IPS-20b (cell line): ENCODE results near the gene TMEM45B.
"Not testable (repeated sequence)": the region's sequence is repeated elsewhere in the genome, so short reads cannot be mapped to it uniquely, and the experiment has no call there.

Experiments
- H3K27ac ChIP-seq: one replicate; pipeline ENCODE4 v1.5.1; 2013; ENCODE audit warnings: low read length
- H3K27me3 ChIP-seq: 2 replicates; pipeline ENCODE4 v1.6.1; 2013; ENCODE audit warnings: mild to moderate bottlenecking, low read length, inconsistent platforms; ENCODE audit not compliant: insufficient read depth
- H3K36me3 ChIP-seq: 2 replicates; pipeline ENCODE4 v1.6.1; 2013; ENCODE audit warnings: low read depth, mild to moderate bottlenecking, inconsistent platforms, low read length, moderate library complexity; ENCODE audit not compliant: insufficient read depth
- H3K4me1 ChIP-seq: 2 replicates; pipeline ENCODE4 v1.6.1; 2013; ENCODE audit warnings: mild to moderate bottlenecking, control low read depth, inconsistent platforms, low read length, moderate library complexity; ENCODE audit not compliant: insufficient read depth
- H3K4me3 ChIP-seq: 2 replicates; pipeline ENCODE4 v1.5.1; 2013; ENCODE audit warnings: mild to moderate bottlenecking, low read length, inconsistent platforms
- H3K9ac ChIP-seq: 2 replicates; pipeline ENCODE4 v1.6.1; 2013; ENCODE audit warnings: low read depth, mild to moderate bottlenecking, inconsistent platforms, low read length, moderate library complexity
- H3K9me3 ChIP-seq: 2 replicates; pipeline ENCODE4 v1.6.1; 2013; ENCODE audit warnings: mild to moderate bottlenecking, low read depth, low read length, inconsistent platforms; ENCODE audit not compliant: insufficient read depth

Gene TMEM45B

DNA sequence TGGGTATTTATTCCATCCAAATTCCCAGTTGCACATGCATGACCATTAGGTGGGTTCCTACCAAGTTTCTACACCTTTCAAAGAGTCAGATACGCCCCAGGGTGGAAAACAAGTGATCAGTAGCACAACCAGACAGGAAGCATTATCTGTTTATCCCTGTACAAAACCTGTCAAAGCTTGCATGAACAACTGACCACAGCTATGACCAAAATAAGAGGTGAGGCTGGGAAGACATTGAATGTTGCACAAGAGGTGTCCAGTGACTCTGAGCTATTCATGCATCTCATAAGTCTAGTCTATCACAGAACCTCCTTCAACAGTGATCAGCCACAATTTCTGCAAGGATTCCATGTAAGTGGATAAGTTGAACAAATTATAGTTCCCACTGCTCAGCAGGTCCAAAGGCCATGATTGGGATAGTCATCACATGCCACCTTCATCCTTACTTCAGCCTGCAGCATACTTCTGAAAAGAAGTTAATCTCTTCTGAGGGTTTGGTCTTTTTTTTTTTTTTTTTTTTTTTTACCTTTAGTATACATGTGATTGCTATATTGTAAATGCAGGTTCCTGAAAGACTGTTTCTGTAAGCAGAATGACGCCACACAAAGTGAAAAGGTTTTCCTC is 28.0 kb upstream of the TMEM45B start:
- Histone ChIP-seq H3K9me3 (no peaks in the 10 kb centered on the region), H3K27me3 (no peaks in the 10 kb centered on the region; the same call in 1 of the 2 replicates), H3K4me1 (no peaks in the 10 kb centered on the region), H3K36me3 (no peaks in the 10 kb centered on the region), H3K9ac (no peak overlapping the region), H3K4me3 (no peak overlapping the region), H3K27ac (no peak overlapping the region)

DNA sequence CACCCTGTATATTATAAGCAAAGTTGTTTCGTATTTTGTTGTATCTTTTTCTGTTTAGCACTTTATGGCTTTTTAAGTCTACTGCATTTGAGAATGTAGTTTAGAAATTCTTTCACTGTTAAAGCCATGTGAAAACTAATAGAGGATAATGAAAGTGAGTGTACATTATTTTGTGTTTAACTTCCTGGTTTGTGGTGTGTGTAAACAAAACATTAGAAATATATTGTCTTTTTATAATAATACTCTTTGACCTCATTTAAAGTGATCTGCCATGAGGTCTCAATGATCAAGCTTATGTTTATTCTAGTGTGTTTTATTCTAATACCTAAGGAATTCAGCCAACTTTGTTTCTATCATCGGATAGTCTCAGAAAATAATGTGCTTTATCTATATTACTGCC is 27.4 kb upstream of the TMEM45B start:
- Histone ChIP-seq H3K9me3 (no peaks in the 10 kb centered on the region), H3K27me3 (no peaks in the 10 kb centered on the region; the same call in 1 of the 2 replicates), H3K9ac (no peak overlapping the region), H3K4me3 (no peak overlapping the region), H3K27ac (no peak overlapping the region), H3K36me3 (no peaks in the 10 kb centered on the region), H3K4me1 (no peaks in the 10 kb centered on the region)

DNA sequence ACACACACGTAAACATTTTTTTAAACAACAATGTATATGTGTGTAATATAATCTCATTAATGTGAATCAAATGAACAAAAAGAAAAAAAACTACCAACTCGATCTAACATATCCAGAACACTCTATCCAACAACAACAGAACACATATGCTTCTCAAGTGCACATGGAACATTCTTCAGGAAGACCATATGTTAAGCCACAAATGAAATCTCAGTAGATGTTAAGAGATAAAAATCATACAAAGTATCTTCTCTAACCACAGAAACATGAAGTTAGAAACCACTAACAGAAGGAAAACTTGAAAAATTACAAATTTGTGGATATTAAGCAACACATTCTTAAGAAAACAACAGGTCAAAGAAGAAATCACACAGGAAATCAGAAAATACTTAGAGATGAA is 25.5 kb upstream of the TMEM45B start:
- H3K36me3 ChIP-seq: no peaks in the 10 kb centered on the region
- no peak overlapping the region for H3K27ac ChIP-seq
- peaks cover 12% of the 10 kb centered on the region for H3K9me3 ChIP-seq
- H3K4me3 ChIP-seq: no peak overlapping the region
- H3K4me1 ChIP-seq: no peaks in the 10 kb centered on the region
- H3K9ac ChIP-seq: no peak overlapping the region
- no peaks in the 10 kb centered on the region; the same call in 1 of the 2 replicates for H3K27me3 ChIP-seq

DNA sequence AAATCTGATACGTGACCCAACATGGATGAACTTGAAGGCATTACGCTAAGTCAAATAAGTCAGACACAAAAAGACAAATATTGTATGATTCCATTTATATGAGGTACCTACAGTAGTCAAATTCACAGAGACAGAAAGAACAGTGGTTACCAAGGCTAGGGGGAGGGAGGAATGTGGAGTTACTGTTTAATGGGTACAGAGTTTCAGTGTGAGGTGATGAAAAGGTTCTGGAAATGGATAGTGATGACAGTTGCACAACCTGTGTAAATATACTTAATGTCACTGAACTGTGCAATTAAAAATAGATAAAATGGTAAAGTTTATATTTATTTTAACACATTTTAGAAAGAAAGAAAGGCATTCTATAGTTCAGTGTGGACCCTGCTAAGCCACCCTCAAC is 24.1 kb upstream of the TMEM45B start:
- no peak overlapping the region for H3K4me3 ChIP-seq
- H3K9me3 ChIP-seq: peaks cover 26% of the 10 kb centered on the region
- H3K9ac ChIP-seq: no peak overlapping the region
- no peaks in the 10 kb centered on the region for H3K36me3 ChIP-seq
- no peaks in the 10 kb centered on the region; the same call in 1 of the 2 replicates for H3K27me3 ChIP-seq
- no peaks in the 10 kb centered on the region for H3K4me1 ChIP-seq
- no peak overlapping the region for H3K27ac ChIP-seq

DNA sequence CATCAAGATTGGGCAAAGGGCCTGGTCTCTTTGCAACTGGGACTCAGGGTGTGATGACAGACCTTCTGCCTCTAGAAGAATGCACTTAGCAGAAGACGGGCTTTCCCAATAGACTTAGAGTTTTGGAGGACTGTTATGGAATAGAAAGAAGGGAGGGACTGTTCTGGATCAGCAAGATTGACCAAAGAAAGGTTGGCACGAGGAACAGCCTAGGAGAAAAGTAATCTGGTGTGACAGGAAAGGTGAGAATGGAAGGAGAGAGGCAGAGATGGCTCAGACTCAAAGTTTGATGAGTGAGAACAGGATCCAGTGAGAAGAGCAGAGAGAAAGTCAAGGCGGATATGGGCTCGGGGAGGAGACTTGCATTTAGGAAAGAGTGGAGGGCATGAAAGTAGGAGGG is 23.0 kb upstream of the TMEM45B start:
- no peak overlapping the region for H3K9ac ChIP-seq
- H3K4me1 ChIP-seq: no peaks in the 10 kb centered on the region
- no peak overlapping the region for H3K4me3 ChIP-seq
- no peaks in the 10 kb centered on the region for H3K36me3 ChIP-seq
- peaks cover 26% of the 10 kb centered on the region for H3K9me3 ChIP-seq
- H3K27ac ChIP-seq: no peak overlapping the region
- H3K27me3 ChIP-seq: no peaks in the 10 kb centered on the region; the same call in 1 of the 2 replicates

DNA sequence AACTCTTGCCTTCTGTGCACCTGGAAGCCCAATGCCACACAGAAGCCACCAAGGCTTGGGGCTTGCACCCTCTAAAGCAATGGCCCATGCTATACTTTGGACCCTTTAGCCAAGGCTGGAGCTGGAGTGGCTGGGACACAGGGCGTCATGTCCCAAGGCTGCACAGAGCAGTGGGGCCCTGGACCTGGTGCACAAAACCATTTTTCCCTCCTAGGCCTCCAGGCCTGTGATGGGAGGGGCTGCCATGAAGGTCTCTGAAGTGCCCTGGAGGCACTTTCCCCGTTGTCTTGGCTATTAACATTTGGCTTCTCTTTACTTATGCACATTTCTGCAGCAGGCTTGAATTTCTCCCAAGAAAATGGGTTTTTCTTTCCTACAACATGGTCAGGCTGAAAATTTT is 20.6 kb upstream of the TMEM45B start:
- Histone ChIP-seq H3K9me3 (peaks cover 26% of the 10 kb centered on the region), H3K27ac (no peak overlapping the region), H3K4me3 (no peak overlapping the region), H3K36me3 (no peaks in the 10 kb centered on the region), H3K27me3 (no peaks in the 10 kb centered on the region; the same call in 1 of the 2 replicates), H3K4me1 (no peaks in the 10 kb centered on the region), H3K9ac (no peak overlapping the region)

DNA sequence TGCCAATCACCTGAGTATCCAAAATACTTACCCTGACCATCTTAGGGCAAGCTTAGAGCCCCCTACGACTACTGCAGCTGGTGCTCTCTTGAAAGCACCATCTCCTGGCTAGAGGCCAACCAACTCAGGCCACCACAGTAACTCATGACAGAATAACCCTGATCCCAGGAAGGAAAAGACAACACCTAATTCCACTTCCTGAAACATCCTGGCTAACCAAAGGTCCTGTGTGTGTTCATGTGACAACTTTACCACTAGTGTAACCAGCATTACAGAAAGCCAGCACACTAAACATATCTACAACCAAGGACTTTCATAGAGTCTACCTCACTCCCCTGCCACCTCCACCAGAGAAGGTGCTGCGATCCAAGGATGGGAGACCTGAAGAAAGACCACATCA is 17.4 kb upstream of the TMEM45B start:
- H3K4me1 ChIP-seq: no peaks in the 10 kb centered on the region
- H3K9ac ChIP-seq: no peak overlapping the region
- no peaks in the 10 kb centered on the region for H3K27me3 ChIP-seq
- no peak overlapping the region for H3K27ac ChIP-seq
- no peaks in the 10 kb centered on the region for H3K36me3 ChIP-seq
- H3K4me3 ChIP-seq: no peak overlapping the region
- peaks cover 26% of the 10 kb centered on the region for H3K9me3 ChIP-seq

DNA sequence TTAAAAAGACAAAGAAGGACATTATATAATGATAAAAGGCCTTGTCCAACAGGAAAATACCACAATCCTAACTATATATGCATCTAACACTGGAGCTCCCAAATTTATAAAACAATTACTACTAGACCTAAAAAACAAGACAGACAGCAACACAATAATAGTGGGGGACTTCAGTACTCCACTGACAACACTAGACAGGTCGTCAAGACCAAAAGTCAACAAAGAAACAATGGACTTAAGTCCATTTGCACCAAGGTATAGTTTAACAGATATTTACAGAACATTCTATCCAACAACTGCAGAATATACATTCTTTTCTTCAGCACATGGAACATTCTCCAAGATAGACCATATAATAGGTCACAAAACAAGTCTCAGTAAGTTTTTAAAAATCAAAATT is 15.5 kb upstream of the TMEM45B start:
- H3K4me1 ChIP-seq, H3K4me3 ChIP-seq, H3K36me3 ChIP-seq, H3K27ac ChIP-seq, H3K27me3 ChIP-seq, H3K9ac ChIP-seq: not testable (repeated sequence)
- peaks cover 13% of the 10 kb centered on the region for H3K9me3 ChIP-seq

DNA sequence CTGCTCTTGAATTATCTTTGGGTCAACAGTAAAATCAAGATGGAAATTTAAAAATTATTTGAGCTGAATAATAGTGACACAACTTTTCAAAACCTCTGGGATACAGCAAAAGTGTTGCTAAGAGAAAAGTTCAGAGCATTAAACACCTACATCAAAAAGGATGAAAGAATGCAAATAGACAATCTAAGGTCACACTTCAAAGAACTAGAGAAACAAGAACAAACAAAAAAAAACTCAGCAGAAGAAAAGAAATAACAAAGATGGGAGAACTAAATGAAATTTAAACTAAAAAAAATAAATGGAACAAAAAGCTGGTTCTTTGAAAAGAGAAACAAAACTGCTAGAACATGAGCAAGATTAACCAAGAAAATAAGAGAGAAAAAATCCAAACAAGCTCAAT is 15.0 kb upstream of the TMEM45B start:
- no peak overlapping the region for H3K4me3 ChIP-seq
- H3K27me3 ChIP-seq: no peaks in the 10 kb centered on the region
- no peaks in the 10 kb centered on the region for H3K36me3 ChIP-seq
- H3K27ac ChIP-seq: no peak overlapping the region
- H3K9ac ChIP-seq: no peak overlapping the region
- no peaks in the 10 kb centered on the region for H3K4me1 ChIP-seq
- H3K9me3 ChIP-seq: peaks cover 8% of the 10 kb centered on the region

DNA sequence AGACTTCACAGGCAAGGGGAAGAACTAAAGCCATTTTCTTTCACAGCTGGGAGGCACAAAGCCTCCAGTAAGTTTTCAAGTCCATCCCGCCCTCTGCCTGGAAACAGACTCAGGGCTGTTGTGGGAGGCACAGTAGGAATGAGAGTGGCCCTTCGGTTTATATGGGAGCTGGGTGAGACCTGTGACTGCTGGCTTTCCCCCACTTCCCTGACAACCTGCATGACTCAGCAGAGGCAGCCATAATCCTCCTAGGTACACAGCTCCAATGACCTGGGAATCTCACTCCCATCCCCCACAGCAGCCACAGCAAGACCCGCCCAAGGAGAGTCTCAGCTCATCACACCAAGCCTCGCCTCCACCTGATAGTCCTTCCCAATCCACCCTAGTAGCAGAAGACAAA is 12.1 kb upstream of the TMEM45B start:
- Histone ChIP-seq H3K36me3 (no peaks in the 10 kb centered on the region), H3K4me3 (no peak overlapping the region), H3K27me3 (no peaks in the 10 kb centered on the region), H3K9me3 (no peaks in the 10 kb centered on the region; the same call in 1 of the 2 replicates), H3K9ac (no peak overlapping the region), H3K4me1 (no peaks in the 10 kb centered on the region), H3K27ac (no peak overlapping the region)

DNA sequence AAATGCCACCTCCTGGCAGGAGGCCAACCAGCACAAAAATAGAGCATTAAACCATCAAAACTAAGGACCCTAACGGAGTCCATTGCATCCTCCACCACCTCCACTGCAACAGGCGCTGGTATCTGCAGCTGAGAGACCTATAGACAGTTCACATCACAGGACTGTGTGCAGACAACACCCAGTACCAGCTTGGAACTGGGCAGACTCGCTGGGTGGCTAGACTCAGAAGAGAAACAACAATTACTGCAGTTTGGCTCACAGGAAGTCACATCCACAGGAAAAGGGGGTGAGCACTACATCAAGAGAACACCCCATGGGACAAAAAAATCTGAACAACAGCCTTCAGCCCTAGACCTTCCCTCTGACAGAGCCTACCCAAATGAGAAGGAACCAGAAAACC is 11.6 kb upstream of the TMEM45B start:
- Histone ChIP-seq H3K9ac (no peak overlapping the region), H3K9me3 (no peaks in the 10 kb centered on the region; the same call in 1 of the 2 replicates), H3K36me3 (no peaks in the 10 kb centered on the region), H3K4me1 (no peaks in the 10 kb centered on the region), H3K4me3 (no peak overlapping the region), H3K27me3 (no peaks in the 10 kb centered on the region), H3K27ac (no peak overlapping the region)

DNA sequence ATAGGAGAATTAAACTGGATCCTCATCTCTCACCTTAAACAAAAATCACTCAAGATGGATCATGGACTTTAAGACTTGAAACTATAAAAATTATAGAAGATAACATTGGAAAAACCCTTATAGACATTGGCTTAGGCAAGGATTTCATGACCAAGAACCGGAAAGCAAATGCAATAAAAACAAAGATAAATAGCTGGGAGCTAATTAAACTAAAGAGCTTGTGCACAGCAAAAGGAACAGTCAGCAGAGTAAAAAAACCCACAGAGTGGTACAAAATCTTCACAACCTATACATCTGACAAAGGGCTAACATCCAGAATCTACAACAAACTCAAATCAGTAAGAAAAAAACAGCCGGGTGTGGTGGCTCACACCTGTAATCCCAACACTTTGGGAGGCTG is 7.4 kb upstream of the TMEM45B start:
- H3K27ac ChIP-seq, H3K4me1 ChIP-seq, H3K4me3 ChIP-seq, H3K9me3 ChIP-seq, H3K36me3 ChIP-seq, H3K9ac ChIP-seq, H3K27me3 ChIP-seq: not testable (repeated sequence)
